GM12872 (cell line): Measurements from ENCODE around the gene MAP3K9.

Experiments used
- TF ChIP-seq, protein P1 (sequence below): IDR thresholded peaks from 3 replicates; pipeline ENCODE4 v1.5.1; 2011; ENCODE audit warnings: low read depth, mild to moderate bottlenecking, low read length, moderate library complexity; ENCODE audit not compliant: insufficient read depth

Gene MAP3K9

DNA sequence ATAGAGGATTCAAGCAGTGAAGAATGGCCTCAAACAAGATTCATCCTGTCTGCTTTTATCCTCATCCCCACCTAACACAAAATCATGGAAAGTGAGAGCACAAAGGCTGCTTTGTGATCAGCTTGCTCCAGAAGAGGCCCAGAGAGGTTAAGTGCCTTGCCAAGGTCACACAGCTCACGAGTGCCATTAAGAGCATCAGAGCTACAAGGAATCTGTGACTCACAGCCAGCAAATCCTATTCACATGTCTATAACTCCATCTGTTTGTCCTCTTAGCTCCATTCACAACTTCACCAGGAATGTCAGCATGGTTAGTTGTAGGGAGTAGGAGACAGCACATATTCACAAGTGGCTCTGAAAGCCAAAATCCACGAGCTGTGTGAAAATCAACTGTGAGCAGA is 87.8 kb downstream of the MAP3K9 start:
- TF ChIP-seq, protein P1, sequence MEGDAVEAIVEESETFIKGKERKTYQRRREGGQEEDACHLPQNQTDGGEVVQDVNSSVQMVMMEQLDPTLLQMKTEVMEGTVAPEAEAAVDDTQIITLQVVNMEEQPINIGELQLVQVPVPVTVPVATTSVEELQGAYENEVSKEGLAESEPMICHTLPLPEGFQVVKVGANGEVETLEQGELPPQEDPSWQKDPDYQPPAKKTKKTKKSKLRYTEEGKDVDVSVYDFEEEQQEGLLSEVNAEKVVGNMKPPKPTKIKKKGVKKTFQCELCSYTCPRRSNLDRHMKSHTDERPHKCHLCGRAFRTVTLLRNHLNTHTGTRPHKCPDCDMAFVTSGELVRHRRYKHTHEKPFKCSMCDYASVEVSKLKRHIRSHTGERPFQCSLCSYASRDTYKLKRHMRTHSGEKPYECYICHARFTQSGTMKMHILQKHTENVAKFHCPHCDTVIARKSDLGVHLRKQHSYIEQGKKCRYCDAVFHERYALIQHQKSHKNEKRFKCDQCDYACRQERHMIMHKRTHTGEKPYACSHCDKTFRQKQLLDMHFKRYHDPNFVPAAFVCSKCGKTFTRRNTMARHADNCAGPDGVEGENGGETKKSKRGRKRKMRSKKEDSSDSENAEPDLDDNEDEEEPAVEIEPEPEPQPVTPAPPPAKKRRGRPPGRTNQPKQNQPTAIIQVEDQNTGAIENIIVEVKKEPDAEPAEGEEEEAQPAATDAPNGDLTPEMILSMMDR = no peak

DNA sequence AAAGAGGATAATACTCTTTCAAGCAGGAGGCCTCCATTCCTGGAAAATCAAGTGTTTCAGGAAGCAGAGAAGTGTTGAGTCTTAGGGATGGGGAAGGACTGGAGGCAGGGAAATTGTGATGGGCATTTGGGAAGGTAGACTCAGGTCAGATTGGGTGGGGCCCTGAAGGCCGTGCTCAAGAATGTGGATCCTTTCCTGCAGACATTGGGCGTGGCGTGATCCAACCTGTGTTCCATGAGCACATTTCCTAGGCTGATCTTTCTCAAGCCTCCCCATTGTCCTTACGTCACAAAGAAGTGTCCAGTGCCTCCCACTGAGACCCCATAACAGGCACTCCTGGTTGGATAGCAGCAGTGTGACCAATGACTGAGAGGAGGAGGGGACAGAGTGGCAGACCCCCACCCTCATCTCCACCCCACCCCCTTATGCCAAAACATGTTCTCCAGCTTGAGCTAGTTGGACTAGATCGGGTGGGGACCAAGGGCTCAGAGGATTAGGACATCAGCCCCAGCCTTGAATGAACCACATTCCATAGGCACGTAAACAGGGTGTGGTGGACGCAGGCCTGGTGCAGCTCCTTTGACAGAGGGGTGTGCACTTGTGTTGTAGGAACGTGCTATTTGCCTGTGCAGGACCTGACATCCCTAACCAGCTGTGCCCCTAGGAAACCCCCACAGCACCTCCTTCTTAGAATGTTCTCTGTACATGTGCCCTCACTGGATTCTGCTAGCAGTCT is 90.8 kb downstream of the MAP3K9 start:
- TF ChIP-seq, protein P1 = no peak

DNA sequence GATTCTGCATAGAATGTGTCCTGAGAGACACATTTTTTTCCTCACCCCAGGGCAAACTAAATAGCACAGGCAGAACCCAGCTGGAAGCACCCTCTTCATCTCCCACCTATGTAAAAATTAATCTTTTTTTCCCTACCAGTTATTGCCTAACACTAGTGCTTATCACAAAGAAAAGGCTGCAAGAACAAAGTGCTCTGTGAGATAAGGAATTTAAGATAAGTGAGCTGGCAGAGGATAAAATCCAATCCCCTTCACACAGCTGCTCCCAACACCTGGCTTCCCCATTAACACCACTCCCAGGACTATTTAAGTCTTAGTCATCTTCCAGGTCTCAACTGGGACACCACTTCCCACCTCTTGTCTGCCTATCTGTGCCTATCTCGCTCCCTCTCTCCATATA is 92.4 kb downstream of the MAP3K9 start:
- TF ChIP-seq, protein P1 = no peak

DNA sequence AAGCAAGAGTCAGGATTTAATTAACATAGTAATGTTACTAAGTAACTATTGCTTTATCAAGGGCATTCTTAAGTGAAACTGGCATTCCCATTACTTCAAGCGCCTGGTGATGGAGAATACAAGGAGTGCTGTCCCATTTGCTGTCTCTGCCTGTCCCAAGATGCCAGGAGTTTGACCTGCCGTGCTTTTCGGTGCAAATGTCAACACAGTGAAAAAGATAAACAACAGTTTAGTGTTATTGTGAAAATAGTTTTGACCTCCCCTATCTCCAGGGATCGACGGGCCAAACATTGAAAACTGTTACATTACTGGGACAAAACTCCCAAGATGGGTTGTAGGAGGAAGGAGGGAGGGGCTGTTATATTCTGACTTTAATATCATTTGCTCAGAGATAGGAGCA is 92.8 kb downstream of the MAP3K9 start:
- TF ChIP-seq, protein P1 = no peak

DNA sequence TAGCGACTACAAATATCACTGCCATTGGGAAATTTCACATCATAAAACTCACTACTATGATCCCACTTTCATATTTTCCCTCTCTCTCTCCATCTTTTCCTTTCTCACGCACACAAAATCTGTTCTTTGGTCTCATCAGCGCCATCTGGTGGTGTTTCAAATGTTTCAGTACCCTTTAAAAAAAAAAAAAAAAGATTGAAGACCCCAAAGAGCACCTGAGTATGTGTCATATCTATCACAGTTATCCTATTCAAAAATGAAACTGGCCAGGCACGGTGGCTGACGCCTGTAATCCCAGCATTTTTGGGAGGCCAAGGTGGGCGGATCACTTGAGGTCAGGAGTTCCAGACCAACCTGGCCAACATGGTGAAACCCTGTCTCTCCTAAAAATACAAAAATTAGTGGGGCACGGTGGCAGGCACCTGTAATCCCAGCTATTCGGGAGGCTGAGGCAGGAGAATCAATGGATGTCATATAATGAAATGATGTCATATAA is 95.2 kb downstream of the MAP3K9 start:
- TF ChIP-seq, protein P1 = peak; percentile 54; the same call in 2 of the 3 replicates

DNA sequence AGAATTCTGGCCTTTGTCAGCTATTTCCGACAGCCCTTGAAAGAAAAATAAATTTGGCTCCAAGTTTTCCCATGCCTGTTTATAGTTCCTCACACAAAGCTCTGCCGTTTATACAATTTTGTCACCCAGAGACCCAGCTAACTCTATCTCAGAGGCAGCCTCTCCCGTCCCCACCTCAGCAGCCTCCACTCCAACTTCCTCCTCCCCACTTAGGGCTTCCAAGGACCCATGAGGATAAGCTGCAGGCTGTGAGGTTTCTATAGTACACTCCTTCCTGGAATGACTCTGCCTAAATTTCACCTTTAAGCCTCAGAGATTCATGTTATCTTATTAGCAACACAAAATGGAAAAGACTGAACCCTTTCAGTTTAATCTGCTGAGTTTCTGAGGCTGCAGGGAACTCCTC is 95.8 kb downstream of the MAP3K9 start:
- TF ChIP-seq, protein P1 = no peak

DNA sequence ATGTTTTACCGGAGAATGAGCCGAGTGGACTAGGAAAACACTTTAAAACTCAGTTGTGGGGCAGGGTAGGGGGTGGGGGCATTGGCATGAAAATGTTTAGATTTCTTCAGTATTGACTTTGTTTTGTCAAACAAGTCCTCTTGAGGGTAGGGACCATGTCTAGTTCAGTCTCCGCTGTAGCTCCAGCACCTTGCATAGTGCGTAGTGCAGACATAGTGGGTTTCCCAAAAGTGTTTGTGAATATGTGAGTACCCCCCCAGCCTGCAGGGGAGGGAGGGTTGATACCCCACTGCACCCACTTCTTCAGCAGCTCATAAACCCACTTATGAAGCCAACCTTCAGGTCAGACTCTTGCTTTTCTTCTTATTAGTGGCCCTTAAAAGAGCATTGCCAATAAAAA is 96.2 kb downstream of the MAP3K9 start:
- TF ChIP-seq, protein P1 = no peak
